ELF-1 (cell line): ENCODE measurements around the gene COL25A1.
"Not testable (repeated sequence)": the region's sequence is repeated elsewhere in the genome, so short reads cannot be mapped to it uniquely, and the experiment has no call there.

Source experiments
- DNase-seq: peaks from one replicate; pipeline ENCODE4 v3.0.0-alpha.2; 2016; ENCODE audit warnings: low read depth, low spot score

COL25A1 gene

DNA sequence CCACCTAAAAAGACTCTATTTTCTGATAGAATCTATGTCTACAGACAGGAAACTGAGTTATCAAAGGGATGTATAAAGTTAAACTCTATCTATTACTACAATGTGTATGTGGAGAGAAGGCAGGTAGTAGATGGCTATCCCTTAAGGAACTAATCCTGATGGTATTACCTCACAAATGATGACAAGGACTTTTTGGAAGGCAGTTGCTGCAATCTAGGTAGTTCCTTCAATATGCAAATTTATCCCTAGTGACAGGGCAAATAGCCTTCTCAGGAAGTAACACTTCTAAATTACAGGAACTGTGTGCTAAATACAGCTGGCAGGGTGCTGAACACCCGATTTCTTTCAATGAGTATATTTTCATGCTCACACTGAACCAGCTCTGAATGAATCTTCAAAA is 177.4 kb downstream of the COL25A1 start:
- no peak for DNase-seq

DNA sequence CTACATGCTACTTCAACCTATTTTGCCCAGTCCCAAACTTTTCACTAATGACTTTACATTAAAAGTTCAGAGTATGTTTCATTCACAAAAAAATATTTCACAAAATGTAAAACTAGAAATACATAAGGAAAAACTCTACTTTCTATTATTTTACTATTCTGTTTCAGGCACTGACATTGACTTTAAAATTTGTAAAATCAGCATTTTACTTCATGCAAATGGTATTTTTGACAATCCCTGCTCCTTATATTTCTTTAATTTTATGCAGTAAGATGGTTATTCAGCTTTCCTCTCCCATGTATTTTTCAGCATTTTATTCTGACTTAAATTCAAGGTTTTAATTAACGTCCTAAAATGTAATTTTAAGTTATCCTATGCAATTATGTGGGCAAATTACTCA is 178.5 kb downstream of the COL25A1 start:
- no peak for DNase-seq

DNA sequence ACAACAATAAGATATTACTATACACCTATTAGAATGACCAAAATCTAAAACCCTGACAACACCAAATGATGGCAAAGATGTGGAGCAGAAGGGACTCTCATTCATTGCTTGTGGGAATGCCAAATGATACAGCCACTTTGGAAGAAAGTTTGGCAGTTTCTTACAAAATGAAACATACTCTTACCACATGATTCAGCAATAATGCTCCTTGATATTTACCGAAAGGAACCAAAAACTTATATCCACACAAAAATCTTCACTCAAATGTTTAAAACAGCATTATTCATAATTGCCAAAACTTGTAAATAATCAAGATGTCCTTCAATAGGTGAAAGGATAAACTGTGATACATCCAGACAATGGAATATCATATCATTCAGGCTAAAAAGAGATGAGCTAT is 180.9 kb downstream of the COL25A1 start:
- DNase-seq, result no peak

DNA sequence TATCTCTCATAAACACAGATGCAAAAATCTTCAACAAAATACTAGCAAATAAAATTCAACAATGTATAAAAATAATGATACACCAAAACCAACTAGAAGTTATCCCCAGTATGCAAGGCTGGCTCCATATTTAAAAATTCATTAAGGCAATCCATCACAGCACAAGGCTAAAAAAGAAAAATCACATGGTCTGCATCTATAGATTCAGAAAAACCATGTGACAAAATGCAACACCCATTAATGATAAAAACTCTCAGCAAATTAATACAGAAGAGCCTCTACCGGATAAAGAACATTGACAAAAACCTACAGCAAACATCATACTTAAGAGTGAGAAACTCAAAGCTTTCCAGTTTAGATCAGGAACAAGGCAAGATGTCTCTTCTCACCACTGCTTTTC is 182.6 kb downstream of the COL25A1 start:
- no peak for DNase-seq

DNA sequence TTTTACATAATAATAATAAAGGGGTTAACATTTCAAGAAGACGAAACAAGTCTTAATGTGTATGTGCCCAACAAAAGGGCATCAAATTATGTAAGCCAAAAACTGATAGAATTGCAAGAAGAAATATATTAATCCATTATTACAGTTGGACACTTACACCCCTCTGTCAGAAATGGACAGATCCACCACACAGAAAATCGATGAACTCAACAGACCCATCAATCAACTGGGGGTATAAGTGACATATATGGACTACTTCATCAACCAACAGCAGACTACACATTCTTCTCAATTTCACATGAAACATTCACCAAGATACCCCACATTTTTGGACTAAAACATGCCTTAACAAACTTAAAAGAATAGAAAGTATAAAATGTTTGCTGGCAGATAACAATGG is 183.8 kb downstream of the COL25A1 start:
- no peak for DNase-seq

DNA sequence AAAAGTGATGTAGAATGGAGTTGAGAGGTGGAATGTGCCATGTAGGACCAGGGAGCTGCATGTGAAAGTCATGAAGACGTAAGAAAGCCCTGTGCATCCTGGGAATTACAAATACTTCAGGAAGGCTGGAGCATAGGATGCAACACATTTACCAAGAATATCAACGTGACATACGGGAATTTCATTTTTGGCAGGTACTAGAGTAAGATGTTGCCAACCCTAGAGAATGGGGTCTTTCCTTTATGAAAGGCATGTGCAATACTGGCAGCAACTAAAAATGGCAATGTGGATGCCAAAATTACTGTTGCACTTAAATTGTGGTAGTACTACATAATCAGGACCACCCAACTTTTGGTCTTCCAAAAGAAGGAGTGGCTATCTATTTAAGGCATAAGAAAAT is 188.0 kb downstream of the COL25A1 start:
- DNase-seq, result no peak

DNA sequence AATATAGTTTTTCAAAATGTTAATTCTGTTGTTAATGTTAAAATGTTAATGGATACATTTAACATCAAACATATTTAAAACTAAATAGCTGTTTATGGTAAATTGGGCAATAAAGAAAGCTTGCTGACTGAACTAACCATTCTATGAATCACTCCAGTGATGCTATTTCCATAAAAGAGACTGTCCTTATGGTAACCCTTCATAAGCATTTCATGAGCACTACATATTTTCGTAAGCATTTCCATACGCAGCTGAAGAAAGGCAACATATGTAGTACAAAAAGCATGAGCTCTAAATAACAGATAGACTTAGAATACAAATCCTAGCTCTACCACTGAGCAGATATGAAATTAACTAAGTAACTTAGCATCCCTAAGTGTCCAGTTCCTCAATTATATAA is 188.9 kb downstream of the COL25A1 start:
- no peak for DNase-seq

DNA sequence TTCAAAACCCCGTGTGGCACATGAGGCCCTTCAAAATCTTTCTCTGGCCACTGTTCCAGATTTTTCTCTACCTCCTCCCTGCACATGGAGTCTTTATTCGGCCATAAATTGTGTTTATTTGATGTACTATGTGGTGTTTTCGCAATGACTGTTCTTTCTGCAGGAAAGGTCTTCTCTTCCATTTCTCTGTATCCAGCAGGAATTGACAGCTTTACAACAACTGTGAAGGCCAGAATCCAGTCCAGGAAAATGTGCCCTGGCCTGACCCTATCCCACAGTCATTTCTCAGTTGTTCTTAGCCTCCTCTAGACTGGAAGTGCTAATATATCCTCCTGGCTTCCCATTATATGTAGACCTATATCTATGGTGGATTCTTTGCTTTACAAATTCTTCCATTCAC is 191.4 kb downstream of the COL25A1 start:
- DNase-seq, result no peak

DNA sequence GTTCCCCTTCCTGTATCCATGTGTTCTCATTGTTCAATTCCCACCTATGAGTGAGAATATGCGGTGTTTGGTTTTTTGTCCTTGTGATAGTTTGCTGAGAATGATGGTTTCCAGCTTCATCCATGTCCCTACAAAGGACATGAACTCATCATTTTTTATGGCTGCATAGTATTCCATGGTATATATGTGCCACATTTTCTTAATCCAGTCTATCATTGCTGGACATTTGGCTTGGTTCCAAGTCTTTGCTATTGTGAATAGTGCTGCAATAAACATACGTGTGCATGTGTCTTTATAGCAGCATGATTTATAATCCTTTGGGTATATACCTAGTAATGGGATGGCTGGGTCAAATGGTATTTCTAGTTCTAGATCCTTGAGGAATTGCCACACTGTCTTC is 194.2 kb downstream of the COL25A1 start:
- not testable (repeated sequence) for DNase-seq

DNA sequence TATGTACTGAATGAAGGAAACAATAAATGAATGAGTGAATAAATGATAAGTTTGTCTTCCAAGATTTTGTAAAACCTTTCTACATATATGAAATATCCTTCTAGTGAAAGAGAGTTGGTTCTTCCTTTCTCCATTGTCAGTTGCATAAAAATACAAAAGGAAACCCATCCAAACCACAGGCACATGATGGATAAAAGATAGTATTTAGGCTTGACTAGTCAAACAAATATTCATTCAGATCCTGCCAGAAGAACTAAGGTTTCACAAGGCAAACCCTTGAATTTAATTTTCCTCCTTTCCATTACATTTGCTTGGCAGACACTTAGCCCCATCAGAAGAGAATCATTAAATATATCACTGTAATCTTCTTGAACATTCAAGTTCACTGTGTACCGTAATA is 208.4 kb downstream of the COL25A1 start:
- DNase-seq, result no peak

DNA sequence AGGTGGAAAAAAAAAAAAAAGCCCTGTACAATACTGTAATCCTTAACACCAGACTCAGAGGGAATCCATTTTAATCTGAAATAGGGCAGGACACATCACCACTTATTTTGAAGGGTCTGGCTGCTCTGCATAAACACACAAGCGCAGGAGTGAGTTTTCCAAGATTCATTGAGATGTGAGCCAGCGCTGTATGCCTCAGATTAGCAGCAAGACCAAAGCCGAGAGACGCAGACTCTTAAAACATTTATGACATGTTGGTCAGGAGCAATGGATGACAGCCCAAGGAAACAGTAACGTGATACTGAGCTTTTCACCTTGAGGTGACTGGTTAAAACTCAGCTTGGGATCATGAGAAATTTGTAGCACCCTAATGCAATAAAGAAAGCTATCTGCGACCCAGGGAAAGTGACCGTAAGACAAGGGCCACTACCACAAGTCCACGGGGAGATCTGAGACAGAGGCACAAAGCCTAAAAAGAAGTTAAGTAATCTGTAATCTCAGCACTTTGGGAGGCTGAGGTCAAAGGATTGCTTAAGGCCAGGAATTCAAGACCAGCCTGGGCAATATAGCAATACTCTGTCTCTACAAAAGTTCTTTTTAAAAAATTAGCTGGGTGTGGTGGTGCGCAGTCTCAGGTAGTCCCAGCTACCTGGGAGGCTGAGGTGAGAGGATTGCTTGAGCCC is 210.6 kb downstream of the COL25A1 start:
- DNase-seq, result no peak

DNA sequence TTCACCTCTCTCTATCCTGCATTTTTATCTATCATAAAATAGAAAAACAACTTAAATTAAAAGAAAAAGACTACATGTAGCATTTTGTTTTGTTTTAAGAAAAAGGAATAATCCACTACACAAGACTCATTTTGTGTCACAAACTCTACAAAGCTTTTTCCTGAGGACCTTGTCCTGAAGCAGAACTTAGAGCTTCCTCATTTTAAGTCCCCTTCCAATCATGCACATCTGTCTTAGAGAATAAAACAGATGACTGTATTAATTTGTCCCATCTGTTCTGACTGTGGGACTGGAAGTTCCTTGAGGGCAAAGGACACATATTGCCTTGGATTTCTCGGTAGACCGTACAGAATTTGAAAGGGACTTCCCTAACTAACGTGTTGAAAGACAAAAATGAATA is 218.5 kb downstream of the COL25A1 start:
- no peak for DNase-seq

DNA sequence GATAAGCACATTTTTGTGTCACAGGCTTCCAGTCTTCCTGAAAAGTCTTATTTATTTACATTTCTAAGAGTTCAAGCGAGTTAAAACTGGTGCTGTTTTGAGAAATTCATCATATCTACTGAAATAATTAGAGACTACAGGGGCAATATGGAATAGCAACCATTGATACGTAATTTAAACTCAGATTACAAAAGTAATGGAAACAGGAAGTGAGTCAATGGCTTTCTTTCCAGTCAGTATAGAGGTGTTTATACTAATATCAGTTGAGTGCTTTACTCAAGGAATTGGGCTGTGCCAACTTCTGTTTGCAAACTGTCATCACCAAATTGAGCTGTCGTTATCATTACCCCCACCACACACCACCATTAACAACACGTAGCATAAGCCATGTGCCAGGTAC is 222.7 kb downstream of the COL25A1 start:
- no peak for DNase-seq

DNA sequence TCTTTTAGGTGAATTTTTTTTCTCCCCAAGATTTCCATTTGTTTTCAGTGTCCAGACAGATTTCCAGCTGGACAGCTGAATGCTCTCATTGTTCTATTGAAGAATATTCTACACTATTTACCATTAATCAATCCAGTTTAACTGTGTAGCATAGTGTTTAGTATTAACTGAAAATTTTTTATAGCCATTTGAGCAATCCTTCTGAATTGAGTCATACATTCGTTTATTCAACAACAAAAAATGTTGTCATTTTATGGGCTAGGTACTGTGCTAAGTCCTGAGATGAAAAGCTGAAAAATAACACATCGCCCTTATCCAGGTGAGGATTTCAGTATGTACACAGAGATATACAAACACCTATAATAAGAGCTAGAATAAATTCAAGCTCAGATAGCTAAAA is 223.3 kb downstream of the COL25A1 start:
- DNase-seq, result no peak

DNA sequence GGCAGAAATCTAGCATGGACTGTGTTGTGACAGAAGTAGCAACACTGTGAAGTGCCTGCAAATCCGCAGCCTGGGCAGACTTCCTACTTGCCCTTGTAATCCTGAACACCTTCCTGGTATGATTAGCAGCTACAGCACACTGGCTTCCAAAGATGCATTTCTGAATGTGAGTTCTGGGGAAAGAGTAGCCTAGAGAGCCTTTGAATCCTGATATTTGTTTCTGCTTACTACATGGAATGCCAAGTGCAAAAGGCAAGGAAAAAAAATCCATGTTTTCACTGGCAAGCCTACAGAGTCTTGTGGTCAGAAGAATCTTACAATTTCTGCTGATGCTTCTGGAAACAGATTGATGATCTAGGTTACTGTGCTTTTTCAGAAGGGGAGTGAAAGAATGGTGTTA is 223.7 kb downstream of the COL25A1 start:
- DNase-seq, result no peak

DNA sequence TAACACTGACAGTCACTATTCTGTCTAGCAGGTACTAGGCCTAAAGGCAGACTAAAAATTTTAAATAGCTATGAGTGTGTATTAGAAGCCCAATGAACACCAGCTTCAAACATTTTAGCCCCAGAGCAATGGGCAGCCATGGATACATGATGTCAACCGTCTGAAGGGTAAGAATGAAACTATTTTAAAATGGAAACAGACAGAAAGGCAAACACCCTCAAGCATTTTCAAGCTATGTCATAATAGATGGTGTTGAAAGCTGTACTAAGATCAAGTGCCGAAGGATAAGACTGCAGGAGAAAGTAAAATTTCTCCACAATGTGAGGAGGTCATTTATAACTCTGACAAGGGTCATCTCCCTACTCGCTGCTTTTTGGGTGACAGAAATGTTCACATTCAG is 225.0 kb downstream of the COL25A1 start:
- no peak for DNase-seq

DNA sequence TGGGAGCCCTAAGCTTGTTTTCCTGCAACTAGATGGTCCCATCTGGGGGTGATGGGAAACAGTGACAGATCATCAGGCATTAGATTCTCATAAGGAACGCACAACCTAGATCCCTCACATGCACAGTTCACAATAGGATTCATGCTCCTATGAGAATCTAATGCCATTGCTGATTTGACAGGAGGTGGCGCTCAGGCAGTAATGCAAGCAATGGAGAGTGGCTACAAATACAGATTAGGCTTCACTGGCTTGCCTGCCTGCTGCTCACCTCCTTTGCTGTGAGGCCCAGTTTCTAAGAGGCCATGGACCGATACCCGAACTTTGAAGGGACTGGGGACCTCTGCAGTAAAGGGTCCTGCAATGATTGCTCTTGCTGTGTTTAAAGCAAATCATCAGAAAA is 225.7 kb downstream of the COL25A1 start:
- not testable (repeated sequence) for DNase-seq

DNA sequence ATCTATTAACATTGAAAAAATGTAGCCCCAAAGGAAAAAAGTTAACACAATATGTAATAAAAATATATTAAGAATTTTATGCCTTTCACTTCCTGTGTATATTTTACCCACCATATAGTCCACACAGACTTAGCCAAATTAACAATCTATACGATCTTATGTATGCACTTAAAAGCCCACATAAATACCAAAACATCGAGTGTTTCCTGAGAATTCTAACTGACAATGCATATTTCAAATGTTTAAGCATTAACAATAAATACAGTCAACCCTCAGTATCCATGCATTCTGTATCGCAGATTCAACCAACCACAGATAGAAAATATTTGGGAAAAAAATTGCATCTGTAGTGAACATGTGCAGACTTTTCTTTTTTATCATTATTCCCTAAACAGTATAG is 226.8 kb downstream of the COL25A1 start:
- DNase-seq, result no peak

DNA sequence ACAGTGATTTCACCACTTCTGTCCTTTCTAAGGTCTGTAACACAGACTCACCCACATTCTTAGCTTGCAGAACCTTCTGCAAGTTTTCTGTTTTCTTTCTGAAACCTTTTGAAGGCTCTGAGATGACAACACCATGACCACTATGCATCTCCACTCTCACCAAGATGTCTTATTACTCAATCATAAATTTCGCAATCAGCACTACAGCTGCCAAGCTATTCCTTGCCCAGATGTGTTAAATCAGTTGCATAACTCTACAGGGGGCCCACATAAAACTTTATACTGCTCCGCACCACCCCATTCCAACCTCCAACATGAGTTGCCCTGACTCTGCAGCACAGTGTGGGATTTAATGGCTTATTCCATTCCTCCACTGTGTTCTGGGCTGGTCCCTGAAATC is 229.9 kb downstream of the COL25A1 start:
- no peak for DNase-seq

DNA sequence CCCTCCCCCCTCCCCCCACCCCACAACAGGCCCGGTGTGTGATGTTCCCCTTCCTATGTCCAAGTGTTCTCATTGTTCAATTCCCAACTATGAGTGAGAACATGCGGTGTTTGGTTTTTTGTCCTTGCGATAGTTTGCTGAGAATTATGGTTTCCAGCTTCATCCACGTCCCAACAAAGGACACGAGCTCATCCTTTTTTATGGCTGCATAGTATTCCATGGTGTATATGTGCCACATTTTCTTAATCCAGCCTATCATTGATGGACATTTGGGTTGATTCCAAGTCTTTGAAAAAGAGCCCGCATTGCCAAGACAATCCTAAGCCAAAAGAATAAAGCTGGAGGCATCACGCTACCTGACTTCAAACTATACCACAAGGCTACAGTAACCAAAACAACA is 231.8 kb downstream of the COL25A1 start:
- not testable (repeated sequence) for DNase-seq

DNA sequence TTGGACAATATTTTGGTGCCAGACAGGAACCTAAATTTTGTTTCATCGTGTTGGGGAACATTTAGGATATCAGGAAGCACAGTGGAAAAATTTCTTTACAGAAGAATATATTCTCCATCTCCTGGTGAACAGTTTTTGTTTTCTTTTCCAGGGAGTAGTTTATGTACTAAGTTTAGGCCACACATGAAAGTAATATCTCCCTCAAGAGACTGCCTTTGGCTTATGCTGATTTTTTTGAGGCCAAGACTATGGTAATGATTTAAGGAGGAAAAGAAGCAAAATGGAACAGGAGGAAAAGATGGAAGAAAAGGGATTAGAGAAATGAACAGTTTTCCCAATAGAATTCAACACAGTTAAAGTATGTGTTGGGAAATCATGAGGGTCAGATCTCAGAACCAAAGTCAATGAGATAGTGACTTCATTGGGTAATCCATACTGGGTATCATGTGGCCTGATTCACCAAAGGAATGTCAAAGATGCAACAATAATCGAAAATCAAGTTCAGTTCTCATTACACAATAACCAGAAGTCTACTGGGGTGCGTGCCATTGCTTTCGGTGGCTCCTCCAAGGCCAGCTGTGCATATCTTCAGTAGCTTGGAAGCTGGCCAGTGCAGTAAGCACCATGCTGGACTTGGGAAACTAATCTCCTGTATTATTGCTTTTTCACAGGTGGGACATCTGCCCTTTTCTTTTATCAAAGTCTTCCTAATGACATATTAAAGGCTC is 234.8 kb downstream of the COL25A1 start:
- DNase-seq, result no peak

DNA sequence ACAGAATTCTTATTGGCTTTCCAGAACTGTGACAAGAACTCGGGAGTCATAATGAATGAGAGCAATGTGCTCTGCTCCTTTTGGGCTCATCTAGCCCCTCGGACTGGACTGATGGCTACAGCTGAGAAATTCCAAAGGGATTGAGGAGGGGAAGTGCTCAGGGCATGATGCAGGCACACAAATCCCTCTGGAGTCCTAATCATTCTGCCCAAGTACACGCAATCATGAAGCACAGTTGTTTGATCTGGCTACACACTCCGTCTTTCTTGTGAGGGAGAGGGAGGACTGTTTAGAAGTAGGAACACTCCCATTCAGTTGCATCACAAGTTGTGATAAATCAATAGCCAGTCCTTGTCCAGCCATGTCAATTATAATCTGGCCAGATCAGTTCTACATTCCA is 237.5 kb downstream of the COL25A1 start:
- DNase-seq, result no peak

DNA sequence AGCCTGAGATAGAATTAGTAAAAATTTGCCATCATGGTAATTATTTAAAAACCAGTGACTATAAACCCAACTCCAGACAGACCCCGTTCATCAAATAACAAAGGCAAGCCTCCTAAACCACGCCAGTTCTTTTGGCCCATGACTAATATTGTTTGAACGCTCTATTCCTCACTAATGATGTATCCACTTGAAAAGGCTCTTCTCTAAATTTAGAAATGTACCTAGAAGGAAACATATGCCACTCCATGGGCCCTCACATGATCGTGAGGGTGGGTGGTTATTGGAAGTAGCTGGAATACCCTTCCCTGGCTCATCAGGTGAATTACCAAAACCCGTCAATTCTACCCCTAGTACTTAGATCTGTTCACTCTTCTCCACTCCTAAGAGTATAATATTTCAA is 249.2 kb downstream of the COL25A1 start:
- DNase-seq, result no peak

DNA sequence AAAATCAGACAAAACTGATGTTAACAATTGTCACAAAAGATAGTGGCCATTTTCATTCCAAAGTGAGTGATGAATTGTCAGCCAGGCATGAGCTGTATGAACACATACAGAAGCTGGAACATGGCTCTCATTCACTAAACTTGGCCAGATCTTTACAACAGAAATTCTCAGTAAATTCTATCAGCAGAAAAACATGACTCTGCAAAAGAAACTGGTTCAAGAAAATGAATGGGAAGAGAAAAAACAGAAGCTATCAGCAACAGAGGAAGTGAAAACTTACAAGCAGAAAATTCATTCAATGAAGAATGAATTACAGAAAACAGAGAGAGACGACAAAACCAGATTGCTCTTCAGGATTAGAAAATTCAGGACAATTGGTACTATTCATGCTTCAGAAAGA is 249.6 kb downstream of the COL25A1 start:
- DNase-seq, result no peak
